Left hindlimb (tissue), 1 donor: ENCODE results near the gene LGALS14.

Experiments
- DNase-seq: peaks from one replicate; pipeline ENCODE4 v3.0.0-alpha.2; 2018

LGALS14 gene

DNA sequence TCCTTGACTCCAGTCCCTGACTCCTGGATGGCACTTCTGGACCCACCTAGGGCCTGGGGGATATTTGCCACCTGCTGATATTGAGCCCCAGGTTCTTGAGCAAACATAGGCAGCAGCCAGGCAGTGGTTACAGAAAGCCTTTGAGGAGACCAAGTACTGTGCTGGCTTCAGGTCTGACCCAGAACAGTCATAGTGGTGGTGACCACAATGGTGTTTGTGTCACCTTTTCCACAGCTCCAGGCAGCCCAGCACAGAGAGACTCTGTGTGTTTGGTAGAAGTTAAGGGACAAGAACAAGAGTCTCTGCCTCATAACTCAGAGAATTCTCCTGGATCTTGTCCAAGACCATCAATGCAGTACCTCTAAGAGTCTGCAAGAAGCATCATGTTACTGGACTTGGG lies 48.1 kb downstream of the LGALS14 start:
- no peak for DNase-seq

DNA sequence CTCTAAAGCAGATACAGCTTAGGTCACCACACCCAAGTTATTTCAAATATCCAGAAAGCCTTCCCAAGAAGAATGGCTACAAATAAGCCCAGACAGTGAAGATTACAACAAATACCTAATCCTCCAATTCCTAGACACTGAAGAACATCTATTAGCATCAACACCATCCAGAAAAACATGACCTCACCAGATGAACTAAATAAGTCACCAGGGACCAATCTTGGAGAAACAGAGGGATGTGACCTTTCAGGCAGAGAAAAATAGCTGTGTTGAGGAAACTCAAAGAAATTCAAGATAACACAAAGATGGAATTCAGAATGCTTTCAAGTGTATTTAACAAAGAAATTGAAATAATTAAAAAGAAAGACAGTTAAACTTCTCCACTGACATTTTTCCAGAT lies 48.5 kb downstream of the LGALS14 start:
- DNase-seq: no peak

DNA sequence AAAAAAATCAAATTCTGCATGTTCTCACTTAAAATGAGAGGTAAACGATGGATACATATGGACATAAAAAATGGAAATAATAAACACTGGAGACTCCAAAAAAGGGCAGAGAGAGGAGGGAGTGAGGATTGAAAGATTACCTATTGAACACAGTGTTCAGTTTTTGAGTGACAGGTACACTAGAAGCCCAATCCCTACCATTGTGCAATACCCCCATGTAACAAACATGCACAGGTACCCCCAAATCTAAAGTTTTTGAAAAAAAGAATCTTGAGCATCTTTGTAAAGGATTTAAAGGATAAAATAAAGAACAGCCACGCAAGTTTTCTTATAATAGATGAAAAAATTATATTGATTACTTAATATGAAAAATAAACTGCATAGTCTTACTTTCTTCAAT lies 50.3 kb downstream of the LGALS14 start:
- no peak for DNase-seq

DNA sequence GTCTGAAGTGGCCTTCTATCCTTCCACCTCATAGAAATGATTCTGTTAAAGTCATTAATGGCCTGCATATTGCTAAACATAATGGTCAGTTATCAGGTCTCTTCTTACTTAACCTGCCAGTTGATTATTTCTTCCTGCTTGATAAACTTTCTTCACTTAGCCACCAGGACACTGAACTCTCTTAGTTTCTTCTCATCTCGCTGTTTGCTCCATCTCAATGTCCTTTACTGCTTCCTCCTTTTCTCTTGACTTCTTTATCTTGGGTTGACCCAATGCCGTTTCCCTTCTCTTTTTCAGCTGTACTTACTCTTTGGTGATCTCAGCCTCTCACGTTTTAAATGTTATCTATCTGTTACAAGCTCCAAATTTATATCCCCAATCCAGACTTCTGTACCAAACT lies 50.7 kb downstream of the LGALS14 start:
- DNase-seq: no peak
